ENCODE results near the gene STARD8. TPM values are rescaled to one million over a fixed set of nuclear protein-coding genes. Genes with fewer than 3 reads are reported as not detected.

The STARD8 gene, protein sequence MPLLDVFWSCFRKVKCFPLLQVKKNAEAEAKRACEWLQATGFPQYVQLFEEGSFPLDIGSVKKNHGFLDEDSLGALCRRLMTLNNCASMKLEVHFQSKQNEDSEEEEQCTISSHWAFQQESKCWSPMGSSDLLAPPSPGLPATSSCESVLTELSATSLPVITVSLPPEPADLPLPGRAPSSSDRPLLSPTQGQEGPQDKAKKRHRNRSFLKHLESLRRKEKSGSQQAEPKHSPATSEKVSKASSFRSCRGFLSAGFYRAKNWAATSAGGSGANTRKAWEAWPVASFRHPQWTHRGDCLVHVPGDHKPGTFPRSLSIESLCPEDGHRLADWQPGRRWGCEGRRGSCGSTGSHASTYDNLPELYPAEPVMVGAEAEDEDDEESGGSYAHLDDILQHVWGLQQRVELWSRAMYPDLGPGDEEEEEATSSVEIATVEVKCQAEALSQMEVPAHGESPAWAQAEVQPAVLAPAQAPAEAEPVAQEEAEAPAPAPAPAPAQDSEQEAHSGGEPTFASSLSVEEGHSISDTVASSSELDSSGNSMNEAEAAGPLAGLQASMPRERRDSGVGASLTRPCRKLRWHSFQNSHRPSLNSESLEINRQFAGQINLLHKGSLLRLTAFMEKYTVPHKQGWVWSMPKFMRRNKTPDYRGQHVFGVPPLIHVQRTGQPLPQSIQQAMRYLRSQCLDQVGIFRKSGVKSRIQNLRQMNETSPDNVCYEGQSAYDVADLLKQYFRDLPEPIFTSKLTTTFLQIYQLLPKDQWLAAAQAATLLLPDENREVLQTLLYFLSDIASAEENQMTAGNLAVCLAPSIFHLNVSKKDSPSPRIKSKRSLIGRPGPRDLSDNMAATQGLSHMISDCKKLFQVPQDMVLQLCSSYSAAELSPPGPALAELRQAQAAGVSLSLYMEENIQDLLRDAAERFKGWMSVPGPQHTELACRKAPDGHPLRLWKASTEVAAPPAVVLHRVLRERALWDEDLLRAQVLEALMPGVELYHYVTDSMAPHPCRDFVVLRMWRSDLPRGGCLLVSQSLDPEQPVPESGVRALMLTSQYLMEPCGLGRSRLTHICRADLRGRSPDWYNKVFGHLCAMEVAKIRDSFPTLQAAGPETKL
- total RNA-seq (2022; extraction: Qiagen RNA extraction; ENCODE audit: low read depth), result 1.2 to 2.0 TPM (median 1.8 TPM) in 5 replicates

GRCh38 chrX:68647156-68647957 is at the start of gene STARD8:
Gene STARD8 (plus strand): TSS chrX:68647666. CDS start chrX:68647883, 217 bp downstream.

Other genes with a start within 250 kb of the STARD8 start
- gene OPHN1, start 214.2 kb upstream of the STARD8 start, total RNA-seq (2022; extraction: Qiagen RNA extraction; ENCODE audit: low read depth), result 1.1 to 2.8 TPM (median 1.8 TPM) in 5 replicates
- gene YIPF6, start 148.6 kb upstream of the STARD8 start, total RNA-seq (2022; extraction: Qiagen RNA extraction; ENCODE audit: low read depth), result 25.8 to 36.6 TPM (median 34.8 TPM) in 5 replicates
- 8.3 to 10.7 TPM (median 10.1 TPM) in 5 replicates for gene EFNB1, start 181.4 kb downstream of the STARD8 start, total RNA-seq (2022; extraction: Qiagen RNA extraction; ENCODE audit: low read depth)

Data from A549 treated with GW870086 at 1 μM for 4 hours (cell line).